ENCODE results near the gene RPS15.

DNA sequence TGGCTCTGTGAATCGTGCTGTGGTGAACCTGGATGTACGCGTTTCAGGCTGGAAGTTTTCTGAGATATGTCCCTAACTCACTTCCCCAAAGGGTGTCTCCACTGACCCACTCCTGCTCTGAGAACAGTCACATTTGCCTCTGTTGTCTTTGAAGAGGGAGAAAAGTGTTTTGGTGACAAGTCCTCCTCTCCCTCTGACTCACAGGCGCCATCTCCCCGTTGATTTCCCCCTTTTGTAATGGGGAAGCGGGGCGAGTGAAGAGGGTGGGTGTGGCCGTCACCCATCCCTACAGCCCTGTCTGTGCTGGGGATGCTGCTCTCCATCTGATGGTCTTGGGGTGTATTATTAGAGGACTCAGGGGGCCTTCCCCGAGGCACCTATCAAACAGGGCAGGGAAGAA is 21.3 kb downstream of the RPS15 start:
- TF ChIP-seq ZNF207 (IDR thresholded peaks at IDR 0.05; ENCODE audit: borderline replicate concordance) = no peak
- TF ChIP-seq RBAK (CRISPR knock-in tag; IDR thresholded peaks at IDR 0.05) = no peak
- TF ChIP-seq HNF4A (CRISPR knock-in tag; IDR thresholded peaks at IDR 0.05) = no peak
- no peak for TF ChIP-seq ZNF724P (CRISPR knock-in tag; IDR thresholded peaks at IDR 0.05; ENCODE audit: borderline replicate concordance)
- TF ChIP-seq NFIC (IDR thresholded peaks at IDR 0.05; ENCODE audit: low read length) = no peak
- TF ChIP-seq, protein P1, sequence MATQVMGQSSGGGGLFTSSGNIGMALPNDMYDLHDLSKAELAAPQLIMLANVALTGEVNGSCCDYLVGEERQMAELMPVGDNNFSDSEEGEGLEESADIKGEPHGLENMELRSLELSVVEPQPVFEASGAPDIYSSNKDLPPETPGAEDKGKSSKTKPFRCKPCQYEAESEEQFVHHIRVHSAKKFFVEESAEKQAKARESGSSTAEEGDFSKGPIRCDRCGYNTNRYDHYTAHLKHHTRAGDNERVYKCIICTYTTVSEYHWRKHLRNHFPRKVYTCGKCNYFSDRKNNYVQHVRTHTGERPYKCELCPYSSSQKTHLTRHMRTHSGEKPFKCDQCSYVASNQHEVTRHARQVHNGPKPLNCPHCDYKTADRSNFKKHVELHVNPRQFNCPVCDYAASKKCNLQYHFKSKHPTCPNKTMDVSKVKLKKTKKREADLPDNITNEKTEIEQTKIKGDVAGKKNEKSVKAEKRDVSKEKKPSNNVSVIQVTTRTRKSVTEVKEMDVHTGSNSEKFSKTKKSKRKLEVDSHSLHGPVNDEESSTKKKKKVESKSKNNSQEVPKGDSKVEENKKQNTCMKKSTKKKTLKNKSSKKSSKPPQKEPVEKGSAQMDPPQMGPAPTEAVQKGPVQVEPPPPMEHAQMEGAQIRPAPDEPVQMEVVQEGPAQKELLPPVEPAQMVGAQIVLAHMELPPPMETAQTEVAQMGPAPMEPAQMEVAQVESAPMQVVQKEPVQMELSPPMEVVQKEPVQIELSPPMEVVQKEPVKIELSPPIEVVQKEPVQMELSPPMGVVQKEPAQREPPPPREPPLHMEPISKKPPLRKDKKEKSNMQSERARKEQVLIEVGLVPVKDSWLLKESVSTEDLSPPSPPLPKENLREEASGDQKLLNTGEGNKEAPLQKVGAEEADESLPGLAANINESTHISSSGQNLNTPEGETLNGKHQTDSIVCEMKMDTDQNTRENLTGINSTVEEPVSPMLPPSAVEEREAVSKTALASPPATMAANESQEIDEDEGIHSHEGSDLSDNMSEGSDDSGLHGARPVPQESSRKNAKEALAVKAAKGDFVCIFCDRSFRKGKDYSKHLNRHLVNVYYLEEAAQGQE (IDR thresholded peaks at IDR 0.05; ENCODE audit: borderline replicate concordance in 1 of 2, low read depth in 1 of 2, low read length in 2 of 2) = no peak
- TF ChIP-seq RBM22 (optimal IDR thresholded peaks at IDR 0.05; ENCODE audit: low read length) = no peak
- TF ChIP-seq, protein P2, sequence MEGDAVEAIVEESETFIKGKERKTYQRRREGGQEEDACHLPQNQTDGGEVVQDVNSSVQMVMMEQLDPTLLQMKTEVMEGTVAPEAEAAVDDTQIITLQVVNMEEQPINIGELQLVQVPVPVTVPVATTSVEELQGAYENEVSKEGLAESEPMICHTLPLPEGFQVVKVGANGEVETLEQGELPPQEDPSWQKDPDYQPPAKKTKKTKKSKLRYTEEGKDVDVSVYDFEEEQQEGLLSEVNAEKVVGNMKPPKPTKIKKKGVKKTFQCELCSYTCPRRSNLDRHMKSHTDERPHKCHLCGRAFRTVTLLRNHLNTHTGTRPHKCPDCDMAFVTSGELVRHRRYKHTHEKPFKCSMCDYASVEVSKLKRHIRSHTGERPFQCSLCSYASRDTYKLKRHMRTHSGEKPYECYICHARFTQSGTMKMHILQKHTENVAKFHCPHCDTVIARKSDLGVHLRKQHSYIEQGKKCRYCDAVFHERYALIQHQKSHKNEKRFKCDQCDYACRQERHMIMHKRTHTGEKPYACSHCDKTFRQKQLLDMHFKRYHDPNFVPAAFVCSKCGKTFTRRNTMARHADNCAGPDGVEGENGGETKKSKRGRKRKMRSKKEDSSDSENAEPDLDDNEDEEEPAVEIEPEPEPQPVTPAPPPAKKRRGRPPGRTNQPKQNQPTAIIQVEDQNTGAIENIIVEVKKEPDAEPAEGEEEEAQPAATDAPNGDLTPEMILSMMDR (CRISPR knock-in tag; IDR thresholded peaks at IDR 0.05) = no peak
- no peak for TF ChIP-seq ETV5 (CRISPR knock-in tag; IDR thresholded peaks at IDR 0.05; ENCODE audit: borderline replicate concordance)
- no peak for TF ChIP-seq EZH2 (conservative IDR thresholded peaks at IDR 0.05; ENCODE audit: low read depth, low read length)
- TF ChIP-seq HES4 (CRISPR knock-in tag; IDR thresholded peaks at IDR 0.05; ENCODE audit: borderline replicate concordance) = no peak
